Activated CD4-positive, alpha-beta T cell treated with anti-CD3 and anti-CD28 coated beads, Interleukin-2, amount 50 U/mL, for 48 hours (primary cell): ENCODE results near the gene RIIAD1.
"Not testable (repeated sequence)": the region's sequence is repeated elsewhere in the genome, so short reads cannot be mapped to it uniquely, and the experiment has no call there.

Experiments used
- DNase-seq, 2 experiments: peaks; one replicate each; pipeline ENCODE4 v3.0.0-alpha.2; 2020

Gene RIIAD1

DNA sequence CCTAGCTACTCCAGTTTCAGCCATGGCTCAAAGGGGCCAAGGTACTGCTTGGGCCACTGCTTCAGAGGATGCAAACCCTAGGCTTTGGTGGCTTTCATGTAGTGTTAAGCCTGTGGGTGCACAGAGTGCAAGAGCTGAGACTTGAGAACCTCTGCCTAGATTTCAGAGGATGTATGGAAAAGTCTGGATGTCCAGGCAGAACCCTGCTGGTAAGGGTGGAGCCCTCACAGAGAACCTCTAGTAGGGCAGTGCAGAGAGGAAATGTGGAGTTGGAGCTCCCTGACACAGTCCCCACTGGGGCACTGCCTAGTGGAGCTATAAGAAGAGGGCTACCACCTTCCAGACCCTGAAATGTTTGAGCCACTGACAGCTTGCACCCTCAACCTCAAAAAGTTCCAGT is 16.2 kb downstream of the RIIAD1 start:
- no peak for DNase-seq

DNA sequence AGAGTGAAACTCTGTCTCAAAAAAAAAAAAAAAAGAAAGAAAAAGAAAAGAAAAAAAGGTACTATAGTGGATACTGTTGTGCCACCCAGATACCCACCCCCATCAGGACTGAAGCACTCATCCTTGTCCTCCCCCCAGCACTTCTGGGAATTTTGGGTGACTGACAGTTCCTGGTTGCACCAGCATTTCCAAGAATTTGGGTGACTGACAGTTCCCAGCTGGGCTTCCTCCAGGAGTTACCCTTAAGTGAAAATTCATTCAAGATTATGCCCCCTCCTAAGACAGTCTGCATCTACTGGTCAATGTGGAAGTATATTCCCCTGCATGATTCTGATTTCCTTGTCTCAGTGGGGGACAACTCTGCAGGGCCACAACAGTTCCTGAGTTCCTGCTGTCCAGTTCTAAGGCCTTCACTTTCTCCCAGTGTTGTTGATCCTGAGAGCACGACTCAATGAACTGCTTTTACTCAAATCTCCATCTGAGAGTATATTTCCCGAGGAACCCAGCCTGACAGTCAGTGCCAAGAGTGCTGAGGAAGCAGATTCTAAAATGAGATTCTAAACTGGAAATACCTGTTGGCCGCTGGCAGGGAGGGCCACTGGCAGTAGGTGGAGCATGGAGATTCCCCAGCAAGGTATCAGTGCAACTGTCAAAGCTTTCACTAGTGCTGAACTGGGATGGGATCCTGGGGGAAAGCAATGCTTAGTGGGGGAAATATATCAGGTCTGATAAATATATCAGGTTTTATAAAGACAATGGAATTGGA is 18.5 kb downstream of the RIIAD1 start:
- DNase-seq: no peak

DNA sequence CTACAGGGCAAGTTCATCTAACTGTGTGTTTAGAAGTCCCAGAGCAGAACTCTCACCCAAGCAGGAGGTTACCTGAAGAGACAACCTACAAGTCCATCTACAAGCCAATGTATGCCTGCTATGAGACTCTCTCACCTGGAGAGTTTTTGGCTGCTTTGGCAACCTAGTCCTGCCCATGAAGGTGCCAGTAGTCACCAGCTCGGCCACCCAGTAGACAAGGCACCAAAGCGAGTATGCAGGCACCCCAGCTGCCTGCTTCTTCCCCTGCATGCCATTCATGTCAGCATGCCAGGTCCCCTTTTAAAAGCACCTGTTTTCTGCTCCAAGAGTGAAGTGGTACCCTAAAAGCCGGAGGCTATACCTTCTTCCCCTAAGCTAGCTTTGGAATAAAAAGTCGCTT is 20.2 kb downstream of the RIIAD1 start:
- DNase-seq: no peak

DNA sequence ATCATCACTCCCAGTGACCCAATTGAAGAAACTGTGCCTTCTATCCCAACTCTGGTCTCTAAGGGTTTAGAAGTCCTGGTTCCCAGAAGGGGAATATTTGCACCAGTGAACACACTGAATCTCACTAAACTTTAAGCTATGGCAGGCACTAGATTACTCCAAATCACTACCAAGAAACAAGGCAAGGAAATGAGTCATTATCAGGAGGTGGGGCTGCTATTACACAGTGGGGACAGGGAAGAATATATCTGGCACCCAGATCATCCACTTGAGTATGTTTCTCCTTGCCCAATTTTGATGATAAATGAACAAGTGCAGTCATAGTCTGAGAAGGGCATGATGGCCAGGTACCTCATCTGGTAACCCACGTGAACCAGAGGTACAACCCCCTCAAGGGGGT is 35.0 kb downstream of the RIIAD1 start:
- no peak for DNase-seq

DNA sequence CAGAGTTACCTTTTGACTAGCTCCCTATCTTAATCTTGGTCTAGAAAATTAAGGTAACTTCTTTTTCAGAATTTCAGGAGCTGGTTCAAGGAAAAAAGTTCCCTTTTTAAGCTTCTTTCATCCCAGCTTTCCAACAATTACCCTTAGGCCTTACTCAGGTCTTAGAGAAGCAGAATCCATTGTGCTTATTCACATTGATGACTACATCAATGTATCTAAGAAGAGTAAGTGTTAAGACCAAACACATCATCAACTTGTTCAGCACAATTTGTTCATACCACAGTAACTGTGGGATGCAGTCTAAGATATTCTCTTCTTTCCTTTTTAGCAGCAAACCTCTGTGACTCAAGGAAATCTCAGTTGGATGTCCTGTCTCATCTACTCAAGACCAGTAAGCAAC is 37.9 kb downstream of the RIIAD1 start:
- DNase-seq: no peak

DNA sequence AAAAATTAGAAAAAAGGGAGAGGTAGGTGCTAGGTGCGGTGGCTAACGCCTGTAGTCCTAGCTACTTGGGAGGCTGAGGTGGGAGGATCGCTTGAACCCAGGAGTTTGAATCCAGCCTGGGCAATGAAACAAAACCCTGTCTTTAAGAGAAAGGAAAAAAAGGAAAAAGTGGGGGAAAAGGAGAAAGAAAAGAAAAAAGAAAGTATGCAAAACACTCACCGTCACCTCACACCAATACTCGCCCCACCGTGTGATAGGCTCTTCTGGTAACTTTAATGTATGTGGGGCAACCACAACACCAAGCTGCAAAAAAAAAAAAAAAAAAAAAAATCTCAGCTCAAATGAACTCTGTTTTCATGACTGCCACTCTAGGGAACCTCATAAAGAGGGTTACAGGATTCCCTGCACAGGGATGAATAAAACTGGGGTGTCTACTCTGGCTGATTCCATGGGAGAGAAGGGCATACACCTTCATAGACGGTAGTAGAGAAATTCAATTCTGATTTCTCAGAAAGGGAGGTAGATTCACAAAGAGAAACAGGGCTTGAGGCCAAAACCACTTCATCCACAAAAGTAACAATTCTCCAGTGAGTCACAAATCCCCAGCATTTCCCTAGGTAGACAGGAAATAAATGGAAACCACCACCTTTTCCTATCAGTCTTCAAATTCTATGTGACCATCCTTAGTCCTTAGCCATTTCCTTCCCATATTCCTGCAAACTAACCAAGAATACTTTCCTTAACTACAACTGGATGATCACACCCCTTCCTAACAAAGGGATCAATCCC is 39.5 kb downstream of the RIIAD1 start:
- no peak for DNase-seq

DNA sequence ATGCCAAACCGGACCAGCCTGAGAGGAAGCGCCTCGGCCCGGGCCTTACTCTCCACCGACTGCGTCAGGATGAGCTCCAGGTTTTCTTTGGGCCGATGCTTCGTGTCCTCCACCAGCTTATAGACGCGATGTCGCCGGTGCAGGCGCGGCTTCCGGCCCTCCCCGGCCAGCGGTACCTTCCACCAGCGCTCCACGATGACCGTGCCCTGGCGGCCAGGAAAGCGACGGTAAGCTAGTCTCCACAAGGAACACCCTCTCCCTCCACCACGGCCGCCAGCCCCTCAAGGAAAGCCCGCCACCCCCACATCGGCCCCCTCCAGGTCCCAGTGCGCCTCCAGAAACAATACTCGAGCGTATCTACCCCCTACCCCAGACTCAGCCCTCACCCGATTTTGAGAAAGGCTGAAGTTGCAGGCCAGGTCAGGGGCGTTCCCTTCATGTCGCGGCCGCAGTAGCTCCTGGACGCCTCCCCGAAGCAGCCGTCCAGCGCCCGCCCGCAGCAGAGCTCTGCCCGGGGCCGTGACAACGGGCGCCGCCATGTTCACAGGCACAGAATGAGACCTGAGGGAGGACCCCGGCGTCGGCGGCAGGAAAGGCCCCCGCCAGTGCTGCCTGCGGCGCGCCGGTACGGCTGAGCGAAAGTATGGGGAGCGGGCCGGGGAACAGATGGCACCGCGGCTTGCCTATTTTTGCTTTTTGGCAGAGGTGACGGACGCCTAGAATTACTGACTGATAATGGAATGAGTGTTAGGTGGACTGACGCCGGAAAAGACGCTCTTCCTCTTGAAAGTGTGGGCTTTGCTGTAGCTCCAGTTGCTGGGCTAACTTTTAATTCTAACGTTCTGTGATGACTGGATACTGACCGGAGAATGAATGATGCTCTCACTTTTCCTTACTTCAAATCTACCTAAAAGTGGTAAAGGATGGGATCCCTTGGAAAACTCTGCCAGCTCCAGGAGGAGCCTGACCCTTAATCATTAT is 41.9 kb downstream of the RIIAD1 start, which contains the start of gene MRPL9:
Gene MRPL9, minus strand, starts transcription at position 556 of the 981 bp plus-strand sequence. Its CDS starts 17 bp downstream, at position 539.
- peak; percentile 85 to 89 for DNase-seq

DNA sequence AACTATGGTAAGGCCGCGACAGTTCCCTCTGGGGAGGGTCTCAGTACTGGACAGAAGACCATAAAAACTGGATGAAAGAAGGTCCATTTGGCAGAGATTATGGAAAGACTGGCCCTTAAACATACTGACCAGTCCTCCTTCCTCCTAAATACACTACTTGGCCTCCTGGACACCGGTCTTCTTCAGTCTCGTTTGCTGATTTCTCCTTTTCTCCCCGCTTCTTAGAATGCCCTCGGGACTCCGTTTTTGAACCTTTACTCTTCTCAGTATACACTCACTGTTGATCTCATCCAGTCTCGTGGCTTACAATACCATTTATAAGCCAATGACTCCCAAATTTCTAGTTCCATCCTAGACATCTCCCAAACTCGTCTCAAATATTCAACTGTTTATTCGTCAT is 42.7 kb downstream of the RIIAD1 start:
- no peak for DNase-seq

DNA sequence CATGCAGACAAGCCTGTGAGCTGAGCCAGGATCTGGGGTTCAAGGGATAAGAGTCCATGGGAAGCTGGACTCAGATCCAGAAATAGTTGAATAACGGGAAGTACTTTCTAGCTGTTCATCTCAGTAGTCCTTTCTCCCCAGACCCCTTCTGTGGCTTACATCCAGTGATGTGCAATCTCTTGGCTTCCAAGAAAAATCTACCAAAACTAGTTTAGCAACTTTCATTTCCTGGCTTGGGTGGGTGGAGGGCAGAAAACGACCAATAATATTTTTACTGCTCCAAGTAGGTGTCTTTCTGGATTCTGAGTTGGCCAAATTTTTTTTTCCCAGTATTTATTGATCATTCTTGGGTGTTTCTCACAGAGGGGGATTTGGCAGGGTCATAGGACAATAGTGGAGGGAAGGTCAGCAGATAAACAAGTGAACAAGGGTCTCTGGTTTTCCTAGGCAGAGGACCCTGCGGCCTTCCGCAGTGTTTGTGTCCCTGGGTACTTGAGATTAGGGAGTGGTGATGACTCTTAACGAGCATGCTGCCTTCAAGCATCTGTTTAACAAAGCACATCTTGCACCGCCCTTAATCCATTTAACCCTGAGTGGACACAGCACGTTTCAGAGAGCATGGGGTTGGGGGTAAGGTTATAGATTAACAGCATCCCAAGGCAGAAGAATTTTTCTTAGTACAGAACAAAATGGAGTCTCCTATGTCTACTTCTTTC is 47.2 kb downstream of the RIIAD1 start:
- DNase-seq: not testable (repeated sequence)

DNA sequence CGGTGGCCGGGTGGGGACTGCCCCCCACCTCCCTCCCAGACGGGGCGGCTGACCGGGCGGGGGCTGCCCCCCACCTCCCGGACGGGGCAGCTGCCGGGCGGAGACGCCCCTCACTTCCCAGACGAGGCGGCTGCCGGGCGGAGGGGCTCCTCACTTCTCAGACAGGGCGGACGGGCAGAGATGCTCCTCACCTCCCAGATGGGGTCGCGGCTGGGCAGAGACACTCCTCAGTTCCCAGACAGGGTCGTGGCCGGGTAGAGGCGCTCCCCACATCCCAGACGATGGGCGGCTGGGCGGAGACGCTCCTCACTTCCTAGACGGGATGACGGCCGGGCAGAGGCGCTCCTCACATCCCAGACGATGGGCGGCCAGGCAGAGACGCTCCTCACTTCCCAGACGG is 47.9 kb downstream of the RIIAD1 start:
- DNase-seq: not testable (repeated sequence)

DNA sequence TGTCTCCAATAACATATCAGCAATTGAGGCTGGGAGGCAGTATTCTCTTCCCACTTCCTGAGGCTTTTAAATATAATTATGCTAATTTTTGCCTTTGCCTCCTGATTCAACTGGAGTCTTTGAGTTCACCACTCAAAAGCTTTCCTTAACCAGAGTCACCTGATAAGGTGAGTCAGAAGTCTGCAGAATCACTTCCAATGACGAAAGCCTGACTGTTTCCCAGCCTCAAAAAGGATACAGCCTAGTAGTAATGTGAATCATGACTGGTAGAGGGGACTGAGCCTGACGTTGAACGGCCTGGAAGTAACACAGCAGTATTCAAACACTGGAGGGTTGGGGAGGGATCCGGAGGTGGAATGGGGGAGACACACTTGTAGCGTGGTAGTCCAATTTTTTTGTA is 52.4 kb downstream of the RIIAD1 start:
- DNase-seq: no peak

DNA sequence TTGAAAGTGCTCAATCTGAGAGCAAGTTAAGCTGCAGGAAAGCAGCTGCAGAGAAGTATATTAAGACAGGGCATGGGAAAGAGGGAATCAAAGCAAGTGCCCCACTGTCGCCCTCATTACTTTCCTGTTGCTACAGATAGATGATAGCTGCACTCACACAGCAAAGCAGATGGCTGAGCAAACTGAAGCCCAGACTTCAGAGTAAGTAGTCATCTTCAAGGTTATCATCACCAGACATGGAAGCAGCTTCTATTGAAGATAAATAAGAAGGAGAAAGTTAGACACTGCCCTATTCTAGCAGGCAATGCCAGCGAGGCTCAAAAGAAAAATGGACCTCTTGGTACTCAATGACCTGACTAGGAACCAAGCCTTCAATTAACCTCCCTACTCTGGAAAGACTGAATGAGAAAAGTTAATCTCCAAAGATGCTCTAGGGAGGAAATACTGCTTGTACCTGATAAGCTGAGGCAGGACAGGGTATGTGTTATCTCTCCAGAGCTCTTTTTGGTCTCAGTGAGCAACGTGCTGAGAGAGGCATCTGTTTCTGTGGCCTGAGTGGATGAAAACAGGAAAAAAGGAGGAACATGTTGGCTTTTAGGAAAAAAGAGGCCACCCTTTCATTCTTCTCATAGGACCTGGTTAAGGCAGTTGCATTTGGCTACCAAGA is 53.1 kb downstream of the RIIAD1 start:
- no peak for DNase-seq

DNA sequence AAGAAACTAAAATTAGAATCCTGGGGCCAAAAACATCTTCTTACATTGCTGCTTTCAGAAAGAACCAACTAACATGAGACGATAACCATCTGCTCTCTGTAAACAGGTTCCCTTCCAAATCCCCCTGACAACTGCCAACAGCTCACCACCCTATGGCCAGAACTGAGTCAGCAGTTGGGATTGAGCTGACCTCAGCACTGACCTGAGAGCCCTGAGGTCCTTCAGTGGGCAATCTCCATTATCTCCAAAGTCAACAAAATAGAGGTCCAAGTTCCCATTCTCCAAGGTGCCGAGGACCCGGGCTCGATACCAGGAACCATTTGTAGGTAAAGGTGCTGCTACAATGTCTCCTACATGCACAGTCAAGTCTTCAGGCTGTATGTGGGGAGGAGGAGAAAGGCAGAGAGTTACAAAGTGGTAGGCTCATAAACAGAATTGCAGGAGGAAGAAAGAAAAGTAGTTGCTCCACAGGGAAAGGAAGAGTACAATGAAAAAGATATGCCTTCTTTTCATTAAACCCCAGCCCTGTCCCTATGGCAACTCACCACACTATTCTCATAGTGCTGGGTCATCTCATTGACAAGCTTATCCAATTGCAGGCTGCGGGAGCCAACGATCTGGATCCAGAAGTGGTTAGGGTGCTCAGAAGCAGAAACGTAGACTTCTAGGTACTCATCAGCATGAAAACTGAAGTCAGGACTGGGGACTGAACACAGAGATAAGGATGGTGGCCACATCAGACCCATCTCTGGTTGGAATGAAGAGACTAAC is 54.8 kb downstream of the RIIAD1 start:
- no peak for DNase-seq

DNA sequence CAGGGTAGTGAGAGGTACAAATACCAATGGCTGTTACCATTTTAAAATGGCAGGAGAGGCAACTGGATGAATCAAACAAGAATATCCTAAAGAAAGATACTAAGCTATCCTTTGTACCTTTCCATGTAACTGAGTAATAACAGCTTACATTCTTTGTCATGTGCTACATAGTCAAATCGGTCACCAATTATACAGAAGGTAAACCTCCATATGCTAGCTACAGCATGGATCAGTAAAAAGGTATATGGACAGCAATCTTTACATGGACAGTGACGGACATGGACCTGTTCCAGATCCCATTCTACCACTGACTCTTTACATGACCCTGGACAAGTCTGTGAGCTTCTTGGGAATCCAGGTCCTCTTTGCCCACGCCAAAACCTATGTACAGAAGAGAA is 55.3 kb downstream of the RIIAD1 start:
- DNase-seq: no peak

DNA sequence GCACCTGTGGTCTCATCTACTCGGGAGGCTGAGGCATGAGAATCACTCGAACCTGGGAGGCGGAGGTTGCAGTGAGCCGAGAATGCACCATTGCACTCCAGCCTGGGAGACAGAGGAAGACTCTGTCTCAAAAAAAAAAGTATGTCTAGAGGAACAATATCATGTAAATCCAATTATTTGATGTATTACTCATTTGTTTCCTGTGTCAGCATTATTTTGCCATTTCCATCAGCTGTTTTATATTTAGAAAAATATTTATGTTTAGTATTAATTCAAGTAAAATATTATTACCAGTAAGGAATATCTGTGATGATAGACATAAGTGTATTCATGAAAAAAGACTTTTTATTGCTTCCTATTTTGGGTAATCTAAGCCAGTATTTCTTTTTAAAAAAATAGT is 56.0 kb downstream of the RIIAD1 start:
- no peak for DNase-seq
